NCI-H446 (cell line): Measurements from ENCODE around the gene NGB.
"Not testable (repeated sequence)": the region's sequence is repeated elsewhere in the genome, so short reads cannot be mapped to it uniquely, and the experiment has no call there.

Source experiments
- DNase-seq, 2 experiments: peaks; one replicate each; lab custom pipeline; 2025; lab: John Stamatoyannopoulos, UW

Gene NGB, protein sequence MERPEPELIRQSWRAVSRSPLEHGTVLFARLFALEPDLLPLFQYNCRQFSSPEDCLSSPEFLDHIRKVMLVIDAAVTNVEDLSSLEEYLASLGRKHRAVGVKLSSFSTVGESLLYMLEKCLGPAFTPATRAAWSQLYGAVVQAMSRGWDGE

DNA sequence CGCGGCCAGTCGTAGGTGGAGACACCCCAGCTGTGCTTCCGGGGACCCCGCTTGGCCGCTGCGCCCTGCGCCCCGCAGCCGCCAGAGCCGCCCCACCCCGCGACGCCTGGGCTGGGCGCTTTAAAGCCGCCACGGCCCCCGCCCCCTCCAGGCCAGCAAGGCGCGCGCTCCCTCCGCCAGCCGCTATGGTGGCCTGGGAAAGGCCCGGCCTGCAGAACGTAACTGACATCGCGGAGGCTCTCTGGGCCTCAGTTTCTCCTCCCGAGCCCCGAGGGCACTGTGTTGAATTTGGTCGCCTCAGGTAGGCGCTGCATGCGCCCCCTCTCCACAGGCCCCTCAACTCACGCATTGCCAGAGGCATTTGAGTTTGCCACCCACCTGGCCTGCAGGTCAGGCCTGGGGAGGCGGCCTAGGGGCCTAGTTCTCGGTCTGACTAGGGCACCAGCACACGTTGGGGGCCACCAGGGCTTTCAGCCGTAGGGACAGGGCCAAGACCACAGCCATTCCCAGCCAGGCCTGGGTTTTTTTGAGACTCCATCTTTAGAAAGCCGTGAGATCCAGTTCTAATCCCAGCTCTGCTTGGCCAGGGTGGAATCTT, at the start of gene NGB:
Gene NGB, minus strand, starts transcription at position 94 of the 598 bp plus-strand sequence. CDS start 269 bp downstream, outside the sequence.
- DNase-seq, result no peak

DNA sequence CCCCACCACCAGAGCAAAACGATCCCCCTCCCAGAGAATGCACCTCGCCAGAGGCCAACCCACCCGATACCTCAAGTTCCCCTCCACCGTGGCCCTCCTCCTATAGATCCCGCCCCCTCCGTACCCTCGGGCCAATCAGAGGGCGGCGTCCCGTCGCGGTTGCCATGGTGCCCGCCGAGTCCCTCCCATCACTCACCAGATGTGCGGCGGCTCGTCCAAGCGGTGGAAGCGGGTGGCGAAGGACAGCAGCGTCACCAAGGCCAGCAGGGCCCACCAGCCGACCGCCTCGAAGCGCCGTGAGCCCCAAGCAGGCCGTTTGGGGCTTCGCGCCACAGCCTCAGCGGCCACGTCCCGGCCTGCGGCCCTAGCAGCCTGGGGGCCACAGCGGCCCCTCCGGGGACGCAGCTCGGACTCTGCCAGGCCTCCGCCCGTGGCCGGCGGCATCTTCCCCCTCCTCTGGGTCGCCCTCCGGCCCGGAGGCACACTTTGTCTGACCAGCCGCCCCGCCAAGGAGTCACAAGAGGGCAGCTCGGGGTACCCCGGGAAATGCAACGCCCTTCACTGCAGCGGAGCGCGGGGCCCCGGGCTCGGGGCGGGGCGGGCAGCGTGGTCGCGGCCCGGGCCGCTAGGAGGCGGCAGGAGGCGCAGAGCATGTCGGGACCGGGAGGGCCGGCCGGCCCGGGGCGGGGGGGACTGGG, 49.4 kb upstream of the NGB start, which contains the start of gene POMT2:
Gene POMT2, minus strand, starts transcription at position 646 of the 698 bp plus-strand sequence. Its CDS starts 202 bp downstream, at position 444.
- DNase-seq, result peak; percentile 84 to 92

DNA sequence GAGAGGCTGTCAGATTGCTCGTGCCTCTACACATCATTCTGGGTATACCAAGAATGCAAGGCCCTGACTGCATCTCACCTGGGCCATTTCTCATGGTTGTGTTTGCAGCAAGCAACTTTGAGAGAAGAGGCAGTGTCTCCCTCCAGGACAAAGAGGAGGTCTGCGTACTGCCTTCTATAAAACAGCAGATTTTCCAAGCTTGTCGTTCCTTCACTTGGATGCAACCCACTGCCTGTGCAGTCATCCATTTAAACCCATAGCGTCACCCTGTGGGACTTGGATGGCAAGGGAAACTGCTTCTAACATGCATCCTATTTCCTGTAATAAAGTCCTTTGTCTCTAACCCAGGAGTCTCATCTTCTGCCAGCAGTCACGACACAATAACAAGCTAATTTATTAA, 48.4 kb upstream of the NGB start:
- no peak for DNase-seq

DNA sequence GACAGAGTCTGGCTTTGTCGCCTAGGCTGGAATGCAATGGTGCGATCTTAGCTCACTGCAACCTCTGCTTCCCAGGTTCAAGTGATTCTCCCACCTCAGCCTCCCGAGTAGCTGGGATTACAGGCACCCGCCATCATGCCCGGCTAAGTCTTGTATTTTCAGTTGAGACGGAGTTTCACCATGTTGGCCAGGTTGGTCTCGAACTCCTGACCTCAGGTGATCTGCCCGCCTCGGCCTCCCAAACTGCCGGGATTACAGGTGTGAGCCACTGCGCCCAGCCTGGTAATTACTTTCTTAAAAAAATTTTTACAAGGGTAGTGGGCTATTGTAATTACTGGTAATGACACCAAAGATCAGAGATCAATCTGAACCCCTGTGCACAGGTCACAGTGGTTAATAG, 47.8 kb upstream of the NGB start:
- not testable (repeated sequence) for DNase-seq

DNA sequence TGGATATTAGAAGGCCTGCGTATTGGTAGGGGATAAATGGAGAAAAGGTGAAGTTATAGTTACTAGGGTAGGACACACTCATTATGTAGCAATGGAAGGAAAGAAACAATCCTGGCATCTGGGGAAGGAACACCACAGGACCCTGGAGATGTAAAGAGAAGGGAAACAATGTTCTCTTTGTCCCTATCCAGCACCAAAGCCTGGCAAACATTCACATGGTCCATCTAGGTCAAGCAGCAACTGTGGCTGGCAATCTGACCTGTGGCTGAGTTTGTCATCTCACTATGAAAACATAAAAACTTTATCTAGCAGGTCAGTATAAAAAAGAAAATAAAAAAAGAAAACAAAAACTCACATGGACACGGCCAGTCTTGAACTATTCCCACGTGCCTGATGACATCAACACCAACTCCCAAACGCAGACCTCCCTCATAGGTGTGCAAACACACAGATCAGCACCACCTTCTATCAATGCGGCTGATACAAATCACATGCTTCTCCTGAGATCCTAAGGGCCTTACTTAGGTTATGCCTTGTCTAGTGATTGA, 47.1 kb upstream of the NGB start:
- DNase-seq, result no peak

DNA sequence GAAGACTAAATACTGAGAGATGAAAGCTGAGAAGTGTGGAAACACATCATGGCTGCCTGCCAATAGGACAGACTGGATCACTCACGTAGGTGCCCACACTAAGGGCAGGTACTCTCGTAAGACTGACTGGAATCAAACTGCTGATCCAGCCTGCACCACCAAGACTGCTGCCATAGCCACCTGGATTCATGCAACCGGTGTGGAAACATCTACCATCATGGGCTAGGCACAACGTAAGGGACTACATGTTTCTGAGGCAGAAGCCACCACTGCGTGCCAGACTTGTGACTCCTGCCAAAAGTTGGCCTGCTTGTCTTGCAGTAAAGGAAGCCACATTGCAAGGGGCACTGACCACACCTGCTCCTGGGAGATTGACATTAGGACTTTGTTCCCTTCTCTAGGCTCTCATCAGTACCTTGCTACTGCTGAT, 45.9 kb upstream of the NGB start:
- DNase-seq, result peak in 1 of 2 experiments; percentile 37

DNA sequence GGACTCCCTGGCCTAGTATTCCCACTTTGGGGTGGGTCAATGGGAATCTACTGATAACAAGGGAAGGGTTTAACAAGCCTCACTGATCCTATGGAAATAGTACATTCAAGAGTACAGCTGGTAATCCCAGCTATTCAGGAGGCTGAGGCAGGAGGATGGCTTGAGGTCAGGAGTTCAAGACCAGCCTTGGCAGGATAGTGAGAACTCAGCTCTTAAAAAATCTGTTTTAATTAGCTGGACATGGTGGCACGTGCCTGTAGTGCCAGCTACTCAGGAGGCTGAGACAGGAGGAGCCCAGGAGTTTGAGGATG, 45.1 kb upstream of the NGB start:
- no peak for DNase-seq

DNA sequence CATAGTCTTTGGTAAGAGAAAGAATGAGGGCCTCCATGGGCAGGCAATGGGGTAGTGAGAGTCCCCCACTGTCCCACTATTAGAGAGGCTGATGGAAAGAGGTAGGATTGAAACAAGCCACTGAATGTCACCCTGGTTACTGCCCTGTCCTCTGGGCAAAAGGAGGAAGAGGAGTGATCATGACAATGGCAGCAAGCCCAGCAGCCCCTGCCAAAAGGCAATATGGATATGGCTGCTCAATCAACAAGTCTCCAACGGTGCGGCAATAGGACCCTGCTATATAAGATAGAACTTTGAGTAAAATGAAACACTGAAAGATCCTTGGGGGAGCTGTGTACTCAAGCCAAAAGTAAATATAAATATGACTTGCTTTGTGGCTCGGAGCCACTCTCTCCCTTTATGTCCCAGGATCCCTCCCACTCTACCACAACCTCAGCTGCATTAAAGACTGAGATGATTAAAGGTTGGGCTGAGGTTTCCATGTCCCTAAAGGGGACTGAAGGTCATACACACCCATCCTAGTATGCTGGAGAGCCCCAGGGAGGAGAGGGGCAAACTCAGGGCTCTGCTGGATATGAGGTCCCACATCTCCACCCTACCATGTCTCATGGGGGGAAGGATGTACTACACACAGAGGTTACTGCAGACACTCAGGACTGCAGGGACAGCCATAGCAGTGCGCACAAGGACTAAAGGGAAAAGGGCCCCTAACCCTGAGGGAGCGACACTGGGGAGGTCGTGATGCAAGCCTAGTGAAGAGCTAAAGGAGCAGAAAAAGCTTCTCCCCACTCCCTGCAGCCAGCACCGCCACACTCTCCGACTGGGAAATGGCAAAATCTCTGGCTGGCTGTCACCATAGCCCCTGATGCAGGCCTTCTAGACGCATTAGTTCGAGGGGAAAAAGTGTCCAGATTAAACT, 43.8 kb upstream of the NGB start:
- DNase-seq, result no peak

DNA sequence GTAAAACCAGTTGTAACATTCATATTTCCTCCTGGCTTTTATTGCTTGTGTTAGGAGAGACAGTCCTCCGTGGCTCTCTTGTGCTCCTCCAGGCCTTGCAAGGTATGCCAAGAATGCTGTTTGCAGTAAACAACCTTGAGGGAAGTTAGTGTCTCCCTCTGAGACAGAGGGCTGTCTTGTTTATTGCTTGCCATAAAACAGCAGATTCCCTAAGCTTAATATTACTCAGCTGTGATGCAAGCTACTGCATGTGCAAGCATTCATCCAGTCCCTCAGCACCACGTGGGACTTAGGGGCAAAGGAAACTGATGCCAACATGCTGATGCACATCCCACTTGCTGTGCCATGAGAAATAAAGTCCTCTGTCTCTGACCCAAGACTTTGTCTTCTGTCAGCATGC, 43.0 kb upstream of the NGB start:
- no peak for DNase-seq

DNA sequence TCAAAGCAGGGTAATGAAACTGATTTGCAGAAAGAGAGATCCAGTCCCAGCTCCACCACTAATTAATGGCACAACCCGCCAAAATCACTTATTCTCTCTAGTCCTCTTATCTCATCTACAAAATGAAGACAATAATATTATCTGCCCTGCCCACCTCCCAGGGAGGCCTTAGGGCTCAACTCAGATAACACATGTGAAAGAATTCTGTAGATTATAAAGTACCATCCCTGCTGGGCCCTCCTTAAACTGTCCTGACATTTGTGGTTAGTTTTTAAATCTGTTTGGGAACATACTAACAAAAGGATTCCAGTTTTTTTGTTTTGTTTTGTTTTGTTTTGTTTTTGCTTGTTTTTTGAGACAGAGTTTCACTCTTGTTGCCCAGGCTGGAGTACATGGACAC, 42.4 kb upstream of the NGB start:
- DNase-seq, result no peak

DNA sequence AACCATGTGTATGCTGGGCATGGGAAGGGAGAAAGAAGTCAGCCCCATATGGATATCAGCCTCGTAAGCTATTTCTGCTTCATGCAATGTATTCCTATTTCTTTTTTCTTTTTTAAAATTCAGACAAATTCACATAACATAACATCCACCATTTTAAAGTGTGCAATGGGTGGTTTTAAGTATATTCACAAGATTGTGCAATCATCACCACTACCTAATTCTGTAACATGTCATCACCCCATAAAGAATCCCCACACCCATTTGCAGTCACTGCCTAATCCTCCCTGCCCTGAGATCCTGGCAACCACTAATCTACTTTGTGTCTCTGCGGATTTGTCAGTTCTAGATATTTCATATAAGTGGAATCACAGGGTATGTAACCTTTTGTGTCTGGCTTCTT, 40.2 kb upstream of the NGB start:
- no peak for DNase-seq

DNA sequence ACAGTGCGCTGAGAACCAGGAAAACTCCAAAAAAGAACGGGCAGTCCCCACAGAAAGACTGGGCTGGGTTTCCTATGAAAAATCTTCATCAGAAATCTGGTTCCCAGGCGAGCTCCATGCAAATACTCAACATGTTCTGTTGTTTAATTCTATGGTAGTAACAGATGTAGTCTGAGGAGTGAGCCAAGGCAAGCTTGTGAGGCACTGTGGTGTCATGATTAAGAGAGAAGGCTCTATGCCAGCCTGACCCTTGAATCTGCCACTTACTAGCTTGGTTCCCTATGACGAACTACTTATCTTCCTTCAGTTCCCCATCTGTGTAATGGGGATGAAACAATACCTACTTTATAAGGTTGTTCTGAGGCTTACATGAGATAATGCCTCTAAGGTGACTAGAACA, 39.0 kb upstream of the NGB start:
- peak; percentile 9 to 57 for DNase-seq

DNA sequence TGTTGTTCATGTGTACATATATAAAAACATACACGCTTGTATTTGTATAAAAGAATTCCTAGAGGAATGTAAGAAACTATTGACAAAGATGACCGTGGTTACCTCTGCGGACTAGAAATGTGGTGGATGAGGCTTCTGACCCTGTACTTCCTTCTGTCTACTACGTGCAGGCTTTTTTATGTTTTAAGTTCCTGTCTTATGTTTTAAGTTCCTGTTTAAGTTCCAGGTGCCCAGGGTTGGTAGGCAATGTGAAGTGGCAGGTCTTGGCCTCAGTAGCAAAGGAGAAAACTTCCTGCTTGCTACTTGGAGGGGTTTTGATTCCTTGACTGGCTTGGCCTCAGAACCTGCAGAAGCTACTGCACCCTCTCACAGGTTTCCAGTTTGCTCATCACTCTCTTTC, 38.1 kb upstream of the NGB start:
- no peak for DNase-seq

DNA sequence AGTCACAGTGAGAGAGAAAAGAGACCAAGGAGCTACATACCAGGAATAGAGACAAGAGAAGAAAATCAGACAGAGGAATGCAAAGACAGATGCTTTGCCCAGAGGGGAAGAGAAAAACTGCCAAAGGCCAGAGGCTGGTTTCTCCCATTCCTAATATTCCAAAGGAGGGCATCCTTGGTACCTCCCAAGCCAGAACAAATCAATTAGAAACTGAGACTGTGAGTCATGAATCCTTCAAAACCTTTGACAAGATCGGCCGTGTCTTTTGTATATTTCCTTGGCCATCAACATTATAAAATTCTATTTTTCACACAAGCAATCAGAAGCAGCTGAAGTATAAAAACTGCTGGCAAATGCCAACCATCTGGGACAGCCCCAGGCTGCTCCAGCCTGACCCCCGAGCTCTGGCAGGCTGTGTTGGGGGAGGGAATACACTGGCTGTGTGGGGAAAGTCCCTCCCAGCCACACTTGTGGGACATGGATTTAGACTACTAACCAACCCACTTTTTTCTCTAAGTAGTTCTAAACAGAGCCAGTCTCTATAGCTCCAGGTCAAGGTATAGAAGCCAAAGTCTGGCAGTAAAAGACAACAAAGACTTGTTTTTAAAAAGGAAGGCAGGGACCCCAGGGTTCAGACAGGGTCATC, 36.0 kb upstream of the NGB start:
- peak; percentile 21 to 63 for DNase-seq

DNA sequence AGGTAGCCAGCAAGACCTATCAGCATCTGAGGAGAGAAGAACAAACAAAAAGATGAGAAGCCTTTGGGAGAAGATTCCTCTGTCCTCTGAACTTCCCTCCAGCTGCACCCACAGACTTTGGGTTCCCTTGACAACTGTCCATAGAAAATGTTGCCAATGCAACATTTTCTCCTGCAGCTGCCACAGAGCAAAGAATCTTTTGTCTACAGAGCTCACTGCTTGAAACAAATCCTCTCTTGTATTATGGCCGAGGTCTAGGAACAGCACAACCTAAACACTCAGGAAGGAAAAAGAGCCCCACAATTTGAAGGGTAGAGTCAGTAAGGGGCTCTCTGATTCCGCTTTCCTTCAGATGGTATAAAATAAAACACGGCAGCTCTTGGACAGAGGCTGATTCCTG, 35.4 kb upstream of the NGB start:
- DNase-seq, result no peak

DNA sequence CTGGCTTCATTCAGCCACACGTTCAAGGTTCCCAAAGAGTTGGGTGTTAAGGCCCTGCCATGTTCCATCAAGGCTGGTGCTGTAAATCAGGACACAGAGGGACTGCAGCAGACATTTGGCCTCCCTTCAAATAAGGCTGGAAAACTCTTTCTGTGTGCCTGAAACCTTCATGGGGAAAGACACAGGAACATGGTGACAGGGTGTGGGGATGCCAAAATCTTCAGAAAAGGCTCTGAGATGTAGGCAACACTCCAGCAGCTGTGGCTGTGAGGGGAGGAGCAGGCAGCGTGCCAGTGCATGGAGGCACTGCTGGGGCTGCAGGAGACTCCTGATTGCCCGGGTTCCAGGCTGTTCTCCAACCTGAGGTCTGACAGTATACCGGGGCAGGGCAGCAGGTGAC, 34.7 kb upstream of the NGB start:
- peak in 1 of 2 experiments; percentile 77 for DNase-seq

DNA sequence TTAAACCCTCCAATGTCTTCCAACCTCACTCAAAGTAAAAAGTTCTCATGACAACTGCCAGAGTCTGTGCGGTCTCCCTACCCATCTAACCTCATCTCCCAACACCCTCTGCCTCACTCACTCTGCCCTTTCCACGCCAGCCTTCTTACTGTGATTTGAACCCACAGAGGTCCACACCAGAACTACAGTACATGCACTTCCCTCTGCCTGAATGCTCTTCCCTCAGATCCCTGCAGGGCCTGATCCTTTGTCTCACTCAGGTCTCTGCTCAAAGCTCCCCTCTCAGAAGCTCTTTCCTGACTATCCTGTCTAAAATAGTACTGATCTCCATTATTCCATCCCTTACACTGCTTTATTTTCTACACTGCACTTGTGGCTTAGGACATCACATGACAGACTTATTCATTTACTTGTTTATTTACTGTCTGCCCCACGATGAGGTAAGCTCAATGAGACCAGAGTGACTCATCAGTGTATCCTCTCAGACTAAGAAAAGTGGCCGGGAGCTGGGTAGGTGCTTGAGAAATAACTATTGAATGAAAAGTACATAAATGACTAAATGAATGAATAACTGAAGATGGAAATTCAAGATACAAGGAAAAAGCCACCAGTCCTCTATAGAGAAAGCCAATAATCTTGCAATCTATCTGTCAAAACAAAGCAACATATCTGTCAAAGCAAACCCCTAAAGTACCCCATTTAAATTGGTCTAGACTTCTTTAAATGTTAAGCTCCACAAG, 32.6 kb upstream of the NGB start:
- no peak for DNase-seq

DNA sequence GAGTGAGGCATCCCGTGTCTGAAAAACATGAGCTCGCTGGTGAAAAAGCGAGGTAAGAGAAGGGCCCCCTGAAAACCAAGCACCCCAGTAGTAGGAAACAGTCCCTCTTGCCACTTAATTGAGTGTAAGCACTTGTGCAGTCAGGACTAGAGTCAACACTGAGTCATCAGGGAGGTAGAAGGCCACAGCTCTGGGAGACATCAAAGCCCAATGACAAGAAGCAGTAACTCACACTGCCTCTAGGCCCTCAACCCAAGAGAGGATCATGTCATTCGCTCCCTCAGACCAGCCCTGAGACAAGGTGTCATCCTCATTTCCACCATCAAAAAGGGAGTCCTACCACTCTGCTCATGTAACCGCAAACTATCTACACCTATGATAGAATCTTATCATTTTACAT, 31.9 kb upstream of the NGB start:
- DNase-seq, result no peak

DNA sequence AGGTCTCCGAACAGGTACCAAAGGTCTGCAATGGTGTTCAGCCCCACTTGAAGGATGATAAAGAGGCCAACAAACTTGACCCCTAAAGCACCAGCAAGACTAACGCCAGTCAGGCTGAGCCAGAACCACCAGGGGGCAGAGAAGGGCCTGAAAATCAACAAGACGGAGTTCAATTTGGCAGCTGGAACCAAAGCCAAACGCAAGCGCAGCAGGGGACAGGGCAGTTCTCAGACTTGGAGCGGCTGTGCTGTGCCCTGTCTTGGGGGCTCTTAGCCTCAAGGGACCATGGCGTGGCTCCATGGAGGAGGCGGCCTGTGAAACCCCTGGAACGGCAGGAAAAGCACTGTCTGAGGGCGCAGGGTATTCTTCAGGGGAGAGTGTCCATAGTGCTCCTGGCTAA, 30.1 kb upstream of the NGB start:
- DNase-seq, result peak; percentile 40 to 82

DNA sequence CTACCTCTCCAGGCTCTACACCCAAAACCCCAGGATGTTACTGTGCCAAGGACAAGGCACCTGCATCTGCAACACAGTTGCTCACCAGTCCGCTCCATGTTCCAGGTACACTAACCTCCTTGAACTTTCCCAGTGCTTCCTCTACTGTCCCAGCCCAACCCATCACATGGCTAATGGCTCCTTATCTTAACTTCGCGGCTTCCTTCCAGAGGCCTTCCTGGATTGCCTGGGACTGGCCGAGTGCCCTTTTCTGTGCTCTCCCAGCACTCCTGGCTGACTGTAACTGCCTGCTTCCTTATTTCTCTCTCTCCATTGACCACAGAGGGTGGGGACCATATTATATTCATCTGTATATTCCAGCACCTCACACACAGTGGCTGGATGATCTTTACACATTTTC, 28.8 kb upstream of the NGB start:
- no peak for DNase-seq

DNA sequence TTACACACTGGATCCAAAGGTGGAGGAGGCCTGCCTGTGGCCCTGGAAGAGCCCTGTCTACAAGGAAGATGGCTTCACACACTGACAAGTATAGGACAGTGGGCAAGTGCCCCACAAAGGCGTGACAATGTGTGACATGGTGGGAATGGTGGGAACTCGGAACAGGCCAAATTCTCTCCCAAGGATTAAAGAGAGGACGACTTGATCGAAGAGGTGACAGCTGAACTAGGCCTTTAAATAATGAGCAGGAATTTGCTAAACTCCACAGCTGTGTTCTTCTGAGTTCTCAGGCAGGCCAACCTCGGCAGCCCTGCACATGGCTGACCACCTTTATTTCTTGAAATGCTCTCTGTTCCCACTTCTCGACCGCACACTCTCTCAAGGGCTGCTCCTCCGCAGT, 25.9 kb upstream of the NGB start:
- no peak for DNase-seq
